Measurements from ENCODE around the gene PRKCA.

DNA sequence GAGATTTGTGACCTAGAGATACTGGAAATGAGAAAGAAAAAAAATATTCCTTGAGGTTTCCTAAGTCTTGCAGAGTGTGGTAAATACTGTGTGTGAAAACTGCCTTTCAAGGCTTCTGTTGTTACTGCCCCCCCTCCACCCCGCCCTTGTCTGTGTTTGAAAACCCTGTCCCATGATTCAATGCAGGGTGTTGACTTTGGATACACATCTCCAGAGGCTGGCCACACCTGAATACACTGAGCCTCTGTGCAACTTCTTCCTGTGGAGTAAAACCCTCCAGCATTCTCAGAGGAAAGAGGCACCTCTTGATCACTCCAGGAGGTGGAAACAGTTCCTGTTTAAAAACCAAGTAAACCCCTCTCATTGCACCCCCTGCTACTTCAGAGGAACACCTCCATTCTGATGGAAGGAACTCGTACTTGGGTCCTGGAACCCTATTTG lies 409.5 kb downstream of the PRKCA start:
- TF ChIP-seq, protein P1, sequence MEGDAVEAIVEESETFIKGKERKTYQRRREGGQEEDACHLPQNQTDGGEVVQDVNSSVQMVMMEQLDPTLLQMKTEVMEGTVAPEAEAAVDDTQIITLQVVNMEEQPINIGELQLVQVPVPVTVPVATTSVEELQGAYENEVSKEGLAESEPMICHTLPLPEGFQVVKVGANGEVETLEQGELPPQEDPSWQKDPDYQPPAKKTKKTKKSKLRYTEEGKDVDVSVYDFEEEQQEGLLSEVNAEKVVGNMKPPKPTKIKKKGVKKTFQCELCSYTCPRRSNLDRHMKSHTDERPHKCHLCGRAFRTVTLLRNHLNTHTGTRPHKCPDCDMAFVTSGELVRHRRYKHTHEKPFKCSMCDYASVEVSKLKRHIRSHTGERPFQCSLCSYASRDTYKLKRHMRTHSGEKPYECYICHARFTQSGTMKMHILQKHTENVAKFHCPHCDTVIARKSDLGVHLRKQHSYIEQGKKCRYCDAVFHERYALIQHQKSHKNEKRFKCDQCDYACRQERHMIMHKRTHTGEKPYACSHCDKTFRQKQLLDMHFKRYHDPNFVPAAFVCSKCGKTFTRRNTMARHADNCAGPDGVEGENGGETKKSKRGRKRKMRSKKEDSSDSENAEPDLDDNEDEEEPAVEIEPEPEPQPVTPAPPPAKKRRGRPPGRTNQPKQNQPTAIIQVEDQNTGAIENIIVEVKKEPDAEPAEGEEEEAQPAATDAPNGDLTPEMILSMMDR (IDR thresholded peaks at IDR 0.05 in 2 of 3, conservative IDR thresholded peaks at IDR 0.05 in 1 of 3; ENCODE audit: control insufficient read depth in 2 of 3, extremely low read depth in 1 of 3, insufficient read depth in 1 of 3, low read depth in 3 of 3, low read length in 3 of 3) = no peak
- TF ChIP-seq POLR2A (IDR thresholded peaks at IDR 0.05; ENCODE audit: low read depth, low read length) (no peak), CBFB (IDR thresholded peaks at IDR 0.05; ENCODE audit: low read depth) (no peak), ETV6 (conservative IDR thresholded peaks at IDR 0.05 in 1 of 2, IDR thresholded peaks at IDR 0.05 in 1 of 2; ENCODE audit: borderline replicate concordance in 1 of 2, low read depth in 1 of 2) (no peak), SRF (IDR thresholded peaks at IDR 0.05; ENCODE audit: low read depth in 2 of 2, low read length in 2 of 2) (no peak), KDM1A (IDR thresholded peaks at IDR 0.05; ENCODE audit: borderline replicate concordance) (no peak)
- TF ChIP-seq, protein P2, sequence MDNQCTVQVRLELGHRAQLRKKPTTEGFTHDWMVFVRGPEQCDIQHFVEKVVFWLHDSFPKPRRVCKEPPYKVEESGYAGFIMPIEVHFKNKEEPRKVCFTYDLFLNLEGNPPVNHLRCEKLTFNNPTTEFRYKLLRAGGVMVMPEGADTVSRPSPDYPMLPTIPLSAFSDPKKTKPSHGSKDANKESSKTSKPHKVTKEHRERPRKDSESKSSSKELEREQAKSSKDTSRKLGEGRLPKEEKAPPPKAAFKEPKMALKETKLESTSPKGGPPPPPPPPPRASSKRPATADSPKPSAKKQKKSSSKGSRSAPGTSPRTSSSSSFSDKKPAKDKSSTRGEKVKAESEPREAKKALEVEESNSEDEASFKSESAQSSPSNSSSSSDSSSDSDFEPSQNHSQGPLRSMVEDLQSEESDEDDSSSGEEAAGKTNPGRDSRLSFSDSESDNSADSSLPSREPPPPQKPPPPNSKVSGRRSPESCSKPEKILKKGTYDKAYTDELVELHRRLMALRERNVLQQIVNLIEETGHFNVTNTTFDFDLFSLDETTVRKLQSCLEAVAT (IDR thresholded peaks at IDR 0.05) = no peak

Measured in GM12878 (cell line).